Activated CD4-positive, alpha-beta T cell treated with anti-CD3 and anti-CD28 coated beads for 36 hours (primary cell): ENCODE data around the gene HECTD1. TPM values are rescaled to one million over a fixed set of nuclear protein-coding genes. Genes with fewer than 3 reads are reported as not detected.
"Not testable (repeated sequence)": the region's sequence is repeated elsewhere in the genome, so short reads cannot be mapped to it uniquely, and the experiment has no call there.

ENCODE experiments used
- ATAC-seq: fragments of 200-7000 bp; cut with Tn5 transposase; one replicate; pipeline ENCODE4 v1.10.0; 2021; ENCODE audit warnings: mild to moderate bottlenecking, moderate library complexity
- CTCF ChIA-PET: fragments of 350-600 bp; sonication (Branson Sonifier 250); formaldehyde crosslinking; loops from one replicate; lab custom pipeline; 2021; ENCODE audit warnings: antibody characterized with exemption; lab: Charles Lee
- POLR2A ChIA-PET: fragments of 350-600 bp; sonication (Branson Sonifier 250); formaldehyde crosslinking; loops from one replicate; lab custom pipeline; 2021; ENCODE audit warnings: antibody characterized with exemption, inconsistent platforms; lab: Charles Lee
- DNase-seq: peaks from one replicate; pipeline ENCODE4 v3.0.0-alpha.2; 2020
- H3K27ac Mint-ChIP-seq: one replicate; pipeline ENCODE4 v1.8.0; 2021; ENCODE audit warnings: mixed read lengths
- H3K27me3 Mint-ChIP-seq: one replicate; pipeline ENCODE4 v1.8.0; 2021; ENCODE audit warnings: mixed read lengths
- H3K36me3 Mint-ChIP-seq: one replicate; pipeline ENCODE4 v1.8.0; 2021; ENCODE audit warnings: low read depth, mixed read lengths
- H3K4me1 Mint-ChIP-seq: one replicate; pipeline ENCODE4 v1.8.0; 2021; ENCODE audit warnings: mixed read lengths
- H3K4me3 Mint-ChIP-seq: one replicate; pipeline ENCODE4 v1.8.0; 2021; ENCODE audit warnings: mild to moderate bottlenecking, moderate library complexity, mixed read lengths
- H3K9me3 Mint-ChIP-seq: one replicate; pipeline ENCODE4 v1.8.0; 2021; ENCODE audit warnings: low read depth, mixed read lengths
- intact Hi-C, 2 experiments: fragments of 100-400 bp; cut with DNase I in 1 of 2; cut with micrococcal nuclease in 1 of 2; formaldehyde crosslinking; loops; one replicate each; pipeline versions ENCODE4 v1.14.2 to v1.15.1; 2022 to 2024; cut with DNase I, micrococcal nuclease
- total RNA-seq, 2 experiments: library from RNA; stranded (reverse); gene quantifications; one replicate each; pipeline ENCODE4 v1.2.3, GENCODE V29; 2021

The HECTD1 gene
- total RNA-seq, 2 experiments from 2014 or later: 87.1 to 89.5 TPM

GRCh38 chr14:31069343-31069742 lies 138.2 kb downstream of the HECTD1 start:
- Mint-ChIP-seq H3K36me3 (peaks cover 11% of the 10 kb centered on the region), H3K27me3 (no peaks in the 10 kb centered on the region), H3K4me3 (no peak overlapping the region), H3K4me1 (no peaks in the 10 kb centered on the region), H3K27ac (no peak overlapping the region), H3K9me3 (no peaks in the 10 kb centered on the region)
- intact Hi-C loops: no loop called here
- ChIA-PET POLR2A (no interaction called here), CTCF (interaction anchor here (0.7 kb wide), 1 partner anchor 70 kb away, joined by 3 read pairs; no protein-coding TSS in a partner anchor)
- DNase-seq: no peak
- no peak for ATAC-seq

DNA sequence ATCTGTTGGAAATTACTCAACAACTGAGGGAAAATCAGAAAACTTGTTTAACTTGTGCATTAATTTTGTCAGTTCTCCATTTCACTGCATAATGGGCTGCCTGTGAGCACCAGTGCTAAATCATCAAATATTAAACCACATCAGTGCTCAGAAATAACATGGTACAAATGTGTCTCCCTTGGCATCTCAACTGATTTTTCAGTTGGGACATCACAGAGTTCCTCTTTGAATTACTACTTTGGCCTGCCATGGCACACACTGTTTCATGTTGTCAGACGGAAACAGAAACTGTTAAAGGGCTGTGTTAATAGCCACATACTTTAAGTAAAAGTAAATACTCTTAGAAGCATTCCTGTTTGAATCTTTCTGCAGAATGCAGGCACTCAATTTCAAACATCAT lies 139.4 kb downstream of the HECTD1 start:
- Mint-ChIP-seq H3K9me3 (no peaks in the 10 kb centered on the region), H3K4me3 (no peak overlapping the region)
- ATAC-seq: no peak

GRCh38 chr14:31062908-31063307 lies 144.7 kb downstream of the HECTD1 start:
- DNase-seq, ATAC-seq, intact Hi-C loops, H3K27me3 Mint-ChIP-seq, H3K4me1 Mint-ChIP-seq, H3K9me3 Mint-ChIP-seq, H3K27ac Mint-ChIP-seq, CTCF ChIA-PET, H3K4me3 Mint-ChIP-seq, POLR2A ChIA-PET, H3K36me3 Mint-ChIP-seq: not testable (repeated sequence)

More for the DNA sequence above, 139.4 kb downstream of the HECTD1 start:
- POLR2A ChIA-PET: interaction anchor here (0.6 kb wide), 1 partner anchor 29 kb away, joined by 3 read pairs; no protein-coding TSS in a partner anchor
- H3K36me3 Mint-ChIP-seq: peaks cover 11% of the 10 kb centered on the region
- no peaks in the 10 kb centered on the region for H3K4me1 Mint-ChIP-seq
- intact Hi-C loops: no loop called here
- H3K27ac Mint-ChIP-seq: no peak overlapping the region
- H3K27me3 Mint-ChIP-seq: no peaks in the 10 kb centered on the region
- CTCF ChIA-PET: no interaction called here
- DNase-seq: no peak

GRCh38 chr14:31060253-31060875 lies 147.2 kb downstream of the HECTD1 start:
- intact Hi-C loops: no loop called here
- CTCF ChIA-PET: interaction anchor here (0.6 kb wide), 1 partner anchor 394 kb away, joined by 3 read pairs; no protein-coding TSS in a partner anchor
- no peak overlapping the region for H3K27ac Mint-ChIP-seq
- no peaks in the 10 kb centered on the region for H3K27me3 Mint-ChIP-seq
- no peak for DNase-seq
- no peak for ATAC-seq
- peaks cover 2% of the 10 kb centered on the region for H3K4me1 Mint-ChIP-seq
- no peak overlapping the region for H3K4me3 Mint-ChIP-seq
- no peaks in the 10 kb centered on the region for H3K9me3 Mint-ChIP-seq
- POLR2A ChIA-PET: no interaction called here
- H3K36me3 Mint-ChIP-seq: no peaks in the 10 kb centered on the region

- CTCF ChIA-PET: no interaction called here
- no peaks in the 10 kb centered on the region for H3K36me3 Mint-ChIP-seq
- H3K27ac Mint-ChIP-seq: no peak overlapping the region
- H3K4me3 Mint-ChIP-seq: no peak overlapping the region
- H3K27me3 Mint-ChIP-seq: no peaks in the 10 kb centered on the region
- intact Hi-C loops: no loop called here
- POLR2A ChIA-PET: interaction anchor here (0.6 kb wide), 1 partner anchor 70 kb away, joined by 3 read pairs; no protein-coding TSS in a partner anchor
- peaks cover 2% of the 10 kb centered on the region for H3K4me1 Mint-ChIP-seq
- DNase-seq (no peak), ATAC-seq (no peak)
- no peaks in the 10 kb centered on the region for H3K9me3 Mint-ChIP-seq
Observed at GRCh38 chr14:31059152-31059924, 148.3 kb downstream of the HECTD1 start.

DNA sequence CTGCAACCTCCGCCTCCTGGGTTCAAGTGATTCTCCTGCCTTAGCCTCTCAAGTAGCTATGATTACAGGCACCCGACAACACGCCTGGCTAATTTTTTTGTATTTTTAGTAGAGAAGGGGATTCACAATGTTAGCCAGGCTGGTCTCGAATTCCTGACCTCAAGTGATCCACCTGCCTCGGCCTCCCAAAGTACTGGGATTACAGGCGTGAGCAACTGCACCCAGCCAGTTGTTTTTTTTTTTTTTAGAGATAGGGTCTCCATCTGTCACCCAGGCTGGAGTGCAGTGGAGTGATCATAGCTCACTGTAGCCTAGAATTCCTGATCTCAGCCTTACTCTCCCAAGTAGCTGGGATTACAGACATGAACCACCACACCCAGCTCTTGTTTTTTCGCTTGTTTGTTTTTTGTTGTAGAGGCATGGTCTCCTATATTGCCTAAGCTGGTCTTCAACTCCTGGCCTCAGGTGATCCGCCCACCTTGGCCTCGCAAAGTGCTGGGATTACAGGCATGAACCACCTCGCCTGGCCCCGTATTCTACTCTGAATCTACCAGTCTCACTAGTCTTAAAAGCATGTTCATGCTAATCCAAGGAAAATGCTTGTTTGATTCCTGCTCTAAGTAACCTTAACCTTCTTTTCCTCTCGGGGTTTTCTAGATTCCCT lies 149.8 kb downstream of the HECTD1 start:
- ChIA-PET CTCF (no interaction called here), POLR2A (no interaction called here)
- no peak for DNase-seq
- Mint-ChIP-seq H3K36me3 (no peaks in the 10 kb centered on the region), H3K27me3 (no peaks in the 10 kb centered on the region), H3K4me3 (no peak overlapping the region), H3K4me1 (peaks cover 2% of the 10 kb centered on the region), H3K27ac (no peak overlapping the region), H3K9me3 (no peaks in the 10 kb centered on the region)
- intact Hi-C loops: no loop called here
- no peak for ATAC-seq

DNA sequence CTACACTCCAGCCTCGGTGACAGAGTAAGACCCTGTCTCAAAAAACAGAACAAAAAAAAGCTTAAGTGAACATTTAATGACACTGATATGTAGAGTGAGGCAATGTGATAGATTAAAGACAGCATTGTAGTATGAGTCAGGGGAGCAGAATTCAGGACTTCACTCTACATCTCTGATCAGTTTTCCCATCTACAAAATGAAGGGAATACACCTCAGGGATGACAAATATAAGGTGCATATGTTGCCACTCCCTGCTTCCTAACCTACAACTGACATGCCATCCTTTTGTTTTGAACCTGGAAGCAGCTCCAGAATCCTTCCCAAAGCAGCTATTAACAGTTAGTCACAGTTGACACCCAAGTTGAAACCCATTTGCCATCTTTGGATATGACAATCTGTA lies 150.6 kb downstream of the HECTD1 start:
- no peaks in the 10 kb centered on the region for H3K36me3 Mint-ChIP-seq
- POLR2A ChIA-PET: interaction anchor here (0.5 kb wide), 1 partner anchor 399 kb away, joined by 3 read pairs; no protein-coding TSS in a partner anchor
- peaks cover 2% of the 10 kb centered on the region for H3K4me1 Mint-ChIP-seq
- H3K9me3 Mint-ChIP-seq: no peaks in the 10 kb centered on the region
- H3K4me3 Mint-ChIP-seq: no peak overlapping the region
- H3K27ac Mint-ChIP-seq: no peak overlapping the region
- CTCF ChIA-PET: no interaction called here
- no peaks in the 10 kb centered on the region for H3K27me3 Mint-ChIP-seq
- intact Hi-C loops: no loop called here
- DNase-seq: no peak
- ATAC-seq: no peak

DNA sequence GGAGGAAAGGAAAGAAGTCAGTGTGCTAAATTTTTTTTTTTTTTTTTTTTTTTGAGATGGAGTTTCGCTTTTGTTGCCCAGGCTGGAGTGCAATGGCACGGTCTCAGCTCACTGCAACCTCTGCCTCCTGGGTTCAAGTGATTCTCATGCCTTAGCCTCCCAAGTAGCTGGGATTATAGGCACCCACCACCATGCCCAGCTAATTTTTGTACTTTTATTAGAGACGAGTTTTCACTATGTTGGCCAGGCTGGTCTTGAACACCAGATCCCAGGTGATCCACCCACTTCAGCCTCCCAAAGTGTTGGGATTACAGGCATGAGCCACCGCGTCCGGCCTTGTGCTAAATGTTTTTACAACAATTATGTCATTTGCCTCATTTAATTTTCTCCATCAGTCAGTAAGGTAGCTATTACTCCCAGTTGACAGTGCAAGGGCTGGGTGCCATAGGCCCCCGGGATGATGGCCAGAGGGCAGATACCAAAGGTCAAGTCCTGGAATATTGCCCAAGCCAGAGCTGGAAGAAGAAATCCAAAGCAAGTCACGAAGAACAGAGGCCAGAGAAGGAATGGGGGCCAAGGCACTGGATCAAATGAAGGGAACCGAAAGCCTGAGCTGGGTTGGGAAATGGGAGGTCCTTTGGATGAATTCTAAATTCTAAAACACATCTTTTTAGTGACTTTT lies 154.5 kb downstream of the HECTD1 start:
- ATAC-seq, DNase-seq, H3K27ac Mint-ChIP-seq, H3K27me3 Mint-ChIP-seq, intact Hi-C loops, H3K9me3 Mint-ChIP-seq, POLR2A ChIA-PET, H3K4me1 Mint-ChIP-seq, H3K36me3 Mint-ChIP-seq, H3K4me3 Mint-ChIP-seq: not testable (repeated sequence)
- CTCF ChIA-PET: interaction anchor here (1.2 kb wide), 1 partner anchor 30 kb away, joined by 3 read pairs; no protein-coding TSS in a partner anchor

GRCh38 chr14:31051511-31051910 lies 156.1 kb downstream of the HECTD1 start:
- ATAC-seq (no peak), DNase-seq (no peak)
- Mint-ChIP-seq H3K4me1 (peaks cover 5% of the 10 kb centered on the region), H3K27me3 (no peaks in the 10 kb centered on the region), H3K4me3 (no peak overlapping the region), H3K36me3 (no peaks in the 10 kb centered on the region), H3K27ac (no peak overlapping the region), H3K9me3 (no peaks in the 10 kb centered on the region)
- CTCF ChIA-PET: no interaction called here
- intact Hi-C loops: no loop called here
- POLR2A ChIA-PET: no interaction called here

- intact Hi-C loops: no loop called here
- ATAC-seq (no peak), DNase-seq (no peak)
- POLR2A ChIA-PET: no interaction called here
- peaks cover 5% of the 10 kb centered on the region for H3K4me1 Mint-ChIP-seq
- no peaks in the 10 kb centered on the region for H3K36me3 Mint-ChIP-seq
- no peaks in the 10 kb centered on the region for H3K27me3 Mint-ChIP-seq
- H3K4me3 Mint-ChIP-seq: no peak overlapping the region
- no peak overlapping the region for H3K27ac Mint-ChIP-seq
- no peaks in the 10 kb centered on the region for H3K9me3 Mint-ChIP-seq
- CTCF ChIA-PET: no interaction called here
Observed at GRCh38 chr14:31051023-31051422, 156.6 kb downstream of the HECTD1 start.
